ENCODE data around the gene TMEM138.

The TMEM138 gene

DNA sequence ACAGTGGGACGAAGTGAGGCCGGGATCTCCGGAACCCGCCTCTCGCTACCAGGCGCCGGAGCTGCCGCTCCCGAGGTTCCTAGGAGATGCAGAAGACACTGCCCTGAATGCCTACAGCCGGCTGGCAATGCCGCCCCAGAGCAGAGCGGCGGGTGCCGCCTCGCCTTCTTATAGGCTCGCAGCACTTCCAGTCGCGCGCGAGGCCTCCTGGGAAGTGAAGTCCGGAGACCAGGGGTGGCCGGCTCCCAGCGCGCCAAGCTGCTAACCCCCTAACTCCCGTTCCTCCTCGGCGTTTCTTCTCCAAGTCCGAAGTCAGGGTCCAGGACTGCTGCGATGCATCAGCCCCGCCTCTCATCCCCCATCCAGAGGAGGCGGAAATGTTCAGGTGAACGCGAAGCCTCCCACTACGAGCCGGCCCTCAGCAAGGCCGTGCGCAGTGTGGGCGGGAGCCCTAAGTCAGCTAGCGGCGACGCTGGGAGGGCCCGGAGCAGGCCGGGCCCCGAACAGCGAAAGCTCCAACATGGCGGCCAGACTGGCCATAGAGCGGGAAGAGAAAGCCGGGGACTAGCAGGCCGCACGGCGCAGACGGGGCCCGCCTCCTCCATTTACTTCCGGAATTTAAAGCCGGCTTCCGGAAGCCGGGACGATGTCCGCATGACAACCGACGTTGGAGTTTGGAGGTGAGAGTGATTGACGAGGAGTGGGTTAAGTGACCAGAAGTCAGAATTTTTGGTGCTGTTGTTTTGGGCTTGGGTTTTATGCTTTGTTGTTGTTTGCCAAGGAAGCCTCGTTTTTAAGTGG, at the start of gene TMEM138, which contains the start of gene CYB561A3:
TMEM138 (plus strand) TSS at position 634 of the 801 bp plus-strand sequence. CDS start 2,017 bp downstream, outside the sequence.
CYB561A3 (minus strand) TSS at position 142 of the 801 bp plus-strand sequence. CDS start 5,169 bp downstream, outside the sequence.
- peak; percentile 93 for DNase-seq

DNA sequence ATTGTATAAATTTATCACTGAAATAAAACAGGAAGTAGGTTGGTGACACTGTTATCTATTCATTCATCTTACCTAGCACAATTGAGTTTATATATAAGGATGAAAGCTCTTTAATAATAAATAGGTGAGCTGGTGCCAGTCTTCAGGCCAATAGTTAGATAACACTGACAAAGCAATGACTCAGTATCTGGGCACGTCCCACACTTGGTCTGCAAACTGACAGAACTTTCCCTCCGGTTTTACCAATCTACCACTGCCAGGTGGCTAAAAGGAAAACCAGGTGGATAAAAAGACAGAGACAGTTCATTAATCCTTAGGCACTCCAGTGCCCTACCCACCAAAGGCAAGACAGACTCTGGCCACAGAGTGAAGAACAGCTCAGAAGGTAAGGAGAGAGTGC, 46.9 kb upstream of the TMEM138 start:
- DNase-seq: no peak

GRCh38 chr11:61325649-61326414, 36.3 kb upstream of the TMEM138 start:
- DNase-seq: no peak

DNA sequence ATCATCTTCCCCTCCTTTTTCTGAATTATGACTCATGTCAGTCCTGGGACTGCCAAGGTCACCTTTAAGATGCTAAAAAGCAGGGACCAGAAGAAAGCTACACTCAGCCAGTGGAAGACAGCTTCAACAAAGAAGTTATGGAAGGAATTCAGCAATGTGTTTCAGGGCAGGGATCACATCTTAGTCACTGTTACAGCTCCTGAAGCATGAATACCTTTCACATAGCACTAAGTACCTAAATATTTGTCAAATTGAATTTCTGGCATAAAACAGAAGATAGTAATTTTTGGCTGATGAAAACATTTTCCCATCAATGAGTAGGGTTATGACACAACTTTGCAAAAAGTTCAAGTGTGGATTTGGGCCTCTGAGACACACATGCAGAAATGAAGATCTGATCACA, 34.5 kb upstream of the TMEM138 start:
- DNase-seq: peak; percentile 41

- no peak for DNase-seq
Measured at GRCh38 chr11:61328351-61328750, 33.8 kb upstream of the TMEM138 start.

DNA sequence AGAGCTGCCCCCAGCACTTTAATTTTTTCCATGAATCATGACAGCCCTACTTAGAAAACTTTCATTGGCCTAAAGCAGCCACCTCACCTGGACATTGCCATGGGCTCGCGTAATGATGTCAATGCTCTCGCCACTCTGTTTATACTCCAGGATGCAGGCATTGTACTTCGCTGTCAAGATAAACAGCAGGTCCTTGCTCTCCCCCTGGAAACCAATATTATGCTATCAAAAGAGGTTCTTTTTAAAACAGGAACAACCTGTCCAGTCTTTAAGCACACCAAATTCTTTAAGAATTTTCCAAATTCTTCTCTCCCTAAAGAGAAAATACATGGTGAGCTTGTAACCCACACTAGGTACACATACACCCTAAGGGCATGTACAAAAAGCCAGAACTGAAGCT, 32.3 kb upstream of the TMEM138 start:
- DNase-seq: no peak

- DNase-seq: no peak
Measured at GRCh38 chr11:61331651-61332050, 30.5 kb upstream of the TMEM138 start.

DNA sequence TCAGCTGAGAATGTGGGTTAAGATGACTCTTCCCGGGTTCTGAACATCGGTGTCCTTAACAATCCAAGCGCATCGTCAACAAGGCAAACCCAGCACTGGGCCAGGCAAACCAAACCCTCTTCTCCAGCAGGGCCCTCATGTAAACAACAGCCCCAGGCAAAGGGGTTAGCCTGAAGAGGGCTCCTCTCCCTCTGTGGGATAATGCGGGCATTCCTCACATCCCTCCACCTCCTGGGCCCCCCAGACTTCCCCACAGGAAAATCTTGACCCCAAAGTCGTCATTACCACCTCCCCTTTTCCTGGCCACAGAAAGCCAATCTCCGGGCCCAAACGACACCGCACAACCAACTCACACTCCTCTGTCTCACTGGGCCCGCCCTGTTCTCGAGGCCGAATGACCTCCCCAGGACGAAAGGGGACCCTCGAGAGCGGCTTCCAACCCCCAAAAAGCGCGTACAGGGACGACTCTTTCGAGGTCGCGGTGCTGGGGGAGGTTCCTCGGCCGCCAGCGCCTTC, 29.8 kb upstream of the TMEM138 start:
- peak; percentile 18 for DNase-seq

- peak; percentile 94 for DNase-seq
Measured at GRCh38 chr11:61332797-61333549, 29.2 kb upstream of the TMEM138 start, which contains the start of the genes DDB1 and TKFC. Gene DDB1, minus strand, starts transcription at chr11:61333105. Its CDS starts 137 bp downstream, at chr11:61332968. Gene TKFC, plus strand, starts transcription at chr11:61333228. Its CDS starts 1,501 bp downstream, at chr11:61334729.

- no peak for DNase-seq
Measured at GRCh38 chr11:61333550-61334433, 28.4 kb upstream of the TMEM138 start.

DNA sequence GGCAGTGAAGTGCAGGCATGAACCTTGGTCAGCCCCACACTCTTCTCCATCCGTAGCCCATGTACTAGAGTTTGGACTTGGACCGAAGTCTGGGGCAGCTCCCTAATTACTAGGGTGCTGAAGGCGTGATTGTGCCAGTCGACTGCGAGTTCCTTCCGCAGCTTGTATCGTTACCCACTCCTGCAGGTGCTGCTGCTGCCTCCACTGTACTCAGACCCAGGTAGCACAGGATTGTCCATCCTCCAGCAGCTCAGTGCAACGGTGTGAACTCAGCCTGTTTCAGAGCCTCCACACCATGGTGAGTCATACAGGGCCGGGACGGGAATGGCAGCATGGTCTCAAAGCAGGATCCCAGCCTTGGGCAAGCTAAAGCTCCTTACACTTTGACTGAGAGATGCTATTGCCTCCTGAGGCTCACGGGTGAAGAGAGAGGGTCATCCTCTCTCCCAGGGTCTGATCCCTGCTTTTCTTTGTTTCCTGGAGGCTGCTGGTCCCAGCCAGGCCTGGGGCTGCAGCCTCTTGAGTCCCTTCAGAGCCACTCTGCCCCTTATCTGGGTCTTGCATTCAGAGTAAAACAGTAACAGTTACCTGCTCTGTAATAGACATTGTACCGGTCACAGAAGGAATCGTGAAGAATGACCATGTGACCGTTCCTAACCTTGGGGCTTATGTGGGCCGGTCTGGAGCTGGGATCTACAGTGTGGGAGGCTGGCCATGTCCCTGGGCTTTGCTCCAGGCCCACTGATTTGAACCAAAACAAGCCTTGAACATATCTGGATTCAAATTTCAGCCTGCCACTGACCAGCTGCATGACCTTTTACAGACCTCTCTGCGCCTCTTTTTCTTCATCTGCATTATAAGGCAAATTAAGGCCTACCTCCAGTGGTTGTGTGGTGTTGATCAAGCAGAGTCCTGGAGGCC, 27.5 kb upstream of the TMEM138 start:
- peak; percentile 22 for DNase-seq

DNA sequence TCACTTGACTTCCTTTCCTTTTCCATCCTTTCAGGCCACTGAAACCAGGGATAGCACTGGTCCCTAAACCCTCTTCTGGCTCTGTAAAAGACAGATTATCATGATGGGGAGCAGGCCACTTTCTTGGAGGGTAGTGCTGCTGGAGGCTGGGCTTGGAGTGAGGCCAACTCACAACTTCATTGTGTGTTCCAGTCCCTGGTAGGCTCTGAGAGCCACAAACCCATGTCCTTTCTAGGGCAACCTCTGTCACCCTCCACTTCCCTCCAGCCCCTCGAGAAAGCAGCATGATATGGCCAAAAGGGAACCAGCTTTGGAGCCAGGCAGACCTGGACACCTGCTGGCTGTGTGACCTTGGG, 26.8 kb upstream of the TMEM138 start:
- DNase-seq: no peak

GRCh38 chr11:61336171-61336935, 25.8 kb upstream of the TMEM138 start:
- DNase-seq: peak; percentile 68

- no peak for DNase-seq
Measured at GRCh38 chr11:61337706-61338470, 24.3 kb upstream of the TMEM138 start.

- DNase-seq: no peak
Measured at GRCh38 chr11:61338783-61339489, 23.2 kb upstream of the TMEM138 start.

DNA sequence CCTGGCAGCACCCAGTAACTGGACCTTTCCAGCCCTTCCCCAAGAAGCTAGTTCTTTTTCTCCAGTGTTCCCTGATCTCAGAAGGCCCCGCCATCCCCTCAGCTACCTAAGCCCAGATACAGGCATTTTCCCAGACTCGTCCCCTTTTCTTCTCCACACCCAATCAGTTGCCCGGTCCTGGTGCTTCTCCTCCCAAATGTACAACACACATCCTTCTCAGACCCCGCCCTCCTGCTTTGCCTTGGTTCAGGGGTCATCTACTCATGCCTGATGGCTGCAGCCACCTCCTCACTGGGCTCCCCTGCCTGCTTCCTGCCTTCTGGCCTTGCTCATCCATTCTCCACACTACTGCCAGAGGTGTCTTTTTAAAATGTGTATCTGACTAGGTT, 22.7 kb upstream of the TMEM138 start:
- DNase-seq: no peak

DNA sequence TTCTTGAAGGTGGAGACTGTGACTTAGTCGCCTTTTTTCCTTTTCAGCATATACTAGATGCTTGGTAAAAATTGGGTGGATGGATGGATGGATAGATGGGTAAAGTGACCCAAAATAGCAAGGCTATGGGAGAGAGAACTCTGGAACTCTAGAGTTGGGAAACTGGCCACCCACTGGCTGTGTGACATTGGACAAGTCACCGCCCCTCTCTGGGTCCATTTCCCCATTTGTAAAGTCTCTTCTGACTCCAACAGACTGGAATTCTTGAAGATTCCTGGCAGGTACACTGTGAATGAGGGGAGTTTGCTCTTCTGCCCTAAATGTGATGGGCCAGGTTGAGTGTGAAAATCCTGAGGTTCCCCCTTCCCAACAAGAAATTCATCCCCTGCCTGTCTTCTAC, 21.2 kb upstream of the TMEM138 start:
- DNase-seq: no peak

DNA sequence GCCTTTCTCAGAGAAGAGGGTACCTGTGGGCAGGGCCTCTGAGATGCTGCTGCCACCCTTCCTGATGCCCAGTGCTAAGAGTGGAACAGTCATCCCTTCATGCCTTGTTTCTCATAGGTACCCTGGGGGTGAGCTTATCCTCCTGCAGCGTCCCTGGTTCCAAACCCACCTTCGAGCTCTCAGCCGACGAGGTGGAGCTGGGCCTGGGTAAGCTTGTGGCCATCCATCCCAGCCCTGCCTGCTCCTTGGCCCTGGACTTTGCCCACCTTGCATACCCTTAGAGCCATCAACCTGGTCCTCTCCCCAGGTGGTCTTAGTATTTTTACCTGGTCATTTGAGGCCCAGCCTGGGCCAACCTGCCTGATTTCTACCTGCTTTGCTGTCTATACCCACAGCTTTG, 20.5 kb upstream of the TMEM138 start:
- DNase-seq: no peak

Data from fibroblast of skin of right quadriceps (primary cell).